ENCODE measurements around the gene MYO5B.
"Not testable (repeated sequence)": the region's sequence is repeated elsewhere in the genome, so short reads cannot be mapped to it uniquely, and the experiment has no call there.

Gene MYO5B

DNA sequence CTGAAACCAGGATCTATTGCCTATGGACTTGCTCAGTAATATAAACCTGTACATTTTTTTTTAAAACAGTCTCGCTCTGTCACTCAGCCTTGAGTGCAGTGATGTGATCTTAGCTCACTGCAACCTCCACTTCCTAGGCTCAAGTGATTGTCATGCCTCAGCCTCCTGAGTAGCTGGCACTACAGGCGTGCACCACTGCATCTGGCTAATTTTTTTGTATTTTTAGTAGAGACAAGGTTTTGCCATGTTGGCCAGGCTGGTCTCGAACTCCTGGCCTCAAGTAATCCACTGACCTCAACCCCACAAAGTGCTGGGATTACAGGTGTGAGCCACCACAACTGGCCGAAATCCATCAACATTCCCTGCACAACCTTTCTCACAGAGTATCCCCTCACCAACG, 100.2 kb downstream of the MYO5B start:
- DNase-seq: not testable (repeated sequence)

DNA sequence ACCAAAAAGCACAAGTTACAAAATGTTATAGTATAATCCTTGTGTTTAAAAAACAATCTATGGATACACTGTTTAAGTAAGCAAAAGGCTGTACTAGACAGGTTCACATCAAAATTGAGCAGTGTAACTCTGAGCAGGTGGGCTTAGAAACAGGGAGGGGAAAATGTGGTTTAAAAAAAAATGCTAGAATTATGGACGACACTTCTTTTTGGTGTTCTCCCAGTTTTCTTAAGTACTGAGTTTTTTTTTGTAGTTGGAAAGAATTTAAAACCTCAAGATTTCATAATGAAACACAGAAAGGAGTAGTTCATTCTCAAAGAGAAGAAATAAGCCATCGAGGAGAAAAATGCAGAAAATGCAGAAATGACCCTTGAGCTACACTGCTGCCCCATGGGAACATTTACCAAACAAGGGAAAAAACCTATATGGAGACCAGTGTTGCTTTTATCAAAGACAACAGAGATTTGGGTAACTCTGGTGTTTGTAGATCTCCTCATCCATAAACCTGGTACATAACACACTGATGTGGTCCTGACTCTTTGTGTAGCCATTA, 100.7 kb downstream of the MYO5B start:
- DNase-seq: no peak

DNA sequence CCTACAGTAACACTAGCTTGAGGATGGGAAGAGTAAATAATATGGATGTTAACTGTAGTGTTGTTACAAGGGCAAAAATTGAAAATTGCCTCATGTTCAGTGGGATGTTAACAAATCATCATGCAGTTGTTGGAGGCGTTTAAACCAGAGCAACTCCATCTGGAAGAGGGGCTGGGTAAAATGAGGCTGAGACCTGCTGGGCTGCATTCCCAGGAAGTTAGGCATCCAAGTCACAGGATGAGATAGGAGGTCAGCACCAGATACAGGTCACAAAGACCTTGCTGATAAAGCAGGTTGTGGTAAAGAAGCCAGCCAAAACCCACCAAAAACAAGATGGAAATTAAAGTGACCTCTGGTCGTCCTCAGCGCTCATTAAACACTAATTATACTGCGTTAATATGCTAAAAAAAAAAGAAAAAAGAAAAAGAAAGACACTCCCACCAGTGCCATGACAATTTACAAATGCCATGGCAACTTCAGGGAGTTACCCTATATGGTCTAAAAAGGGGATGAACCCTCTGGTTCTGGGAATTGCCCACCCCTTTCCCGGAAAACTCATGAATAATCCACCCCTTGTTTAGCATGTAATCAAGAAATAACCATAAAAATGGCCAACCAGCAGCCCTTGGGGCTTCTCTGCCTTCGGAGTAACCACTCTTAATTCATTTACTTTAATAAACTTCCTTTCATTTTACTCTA, 101.4 kb downstream of the MYO5B start:
- DNase-seq: no peak

DNA sequence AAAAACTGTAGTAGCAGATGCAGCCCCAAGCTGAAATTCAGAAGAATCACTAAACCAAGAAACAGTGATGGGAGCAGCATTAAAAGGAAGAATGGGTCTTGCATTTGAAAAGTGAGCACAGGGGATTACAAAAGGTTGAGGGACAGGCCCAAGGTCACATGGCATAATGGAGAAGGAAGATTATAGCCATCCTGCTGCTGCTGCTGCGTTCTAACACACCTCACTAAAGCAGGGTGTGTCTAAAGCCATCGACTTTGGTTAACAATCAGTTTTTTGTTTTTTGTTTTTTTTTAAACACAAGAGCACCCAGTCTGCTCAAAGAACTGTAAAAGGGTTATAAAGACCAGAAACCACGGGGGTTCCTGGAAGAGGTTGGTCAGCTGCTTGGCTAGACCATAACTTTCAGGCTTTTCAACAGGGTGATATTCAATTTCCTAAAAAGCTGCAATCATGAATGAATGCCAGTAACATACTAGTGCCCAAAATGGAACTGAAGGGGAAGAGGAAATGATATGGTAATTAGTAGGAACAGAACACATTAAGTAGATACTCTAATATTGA, 102.6 kb downstream of the MYO5B start:
- DNase-seq: no peak

DNA sequence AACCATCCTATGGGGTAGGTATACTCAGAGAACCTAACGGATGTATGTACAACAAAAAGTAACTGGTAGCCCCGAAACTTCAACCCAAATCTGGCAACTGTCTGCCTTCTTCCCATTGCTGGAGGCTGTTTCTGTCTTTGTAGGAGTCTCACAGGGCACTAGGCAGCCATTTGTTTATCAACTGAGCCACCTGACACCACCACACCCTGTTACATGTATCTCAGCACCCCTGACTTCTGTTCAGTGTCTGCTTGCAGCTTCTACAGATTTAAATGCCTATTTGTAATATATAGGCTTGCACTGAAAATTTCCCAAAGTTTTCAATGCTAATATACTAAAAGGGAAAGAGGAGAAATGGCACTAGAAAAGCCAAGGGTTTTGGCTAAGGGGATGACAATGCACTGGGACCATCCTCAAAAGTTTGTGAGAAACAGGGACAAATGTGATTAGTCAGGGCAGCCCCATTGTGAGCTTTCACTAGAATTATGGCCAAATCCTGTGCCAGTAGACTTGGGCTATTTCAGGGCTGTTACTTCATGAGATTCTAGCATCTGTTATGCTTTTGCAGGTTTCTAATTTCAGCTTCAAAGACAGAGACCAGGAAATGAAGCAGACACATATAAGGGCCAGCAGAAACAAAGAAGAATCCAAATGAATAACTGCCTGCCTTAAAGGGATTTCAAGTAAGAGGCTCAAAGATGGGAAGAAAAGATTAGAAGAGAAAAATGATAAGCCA, 103.3 kb downstream of the MYO5B start:
- DNase-seq: no peak

DNA sequence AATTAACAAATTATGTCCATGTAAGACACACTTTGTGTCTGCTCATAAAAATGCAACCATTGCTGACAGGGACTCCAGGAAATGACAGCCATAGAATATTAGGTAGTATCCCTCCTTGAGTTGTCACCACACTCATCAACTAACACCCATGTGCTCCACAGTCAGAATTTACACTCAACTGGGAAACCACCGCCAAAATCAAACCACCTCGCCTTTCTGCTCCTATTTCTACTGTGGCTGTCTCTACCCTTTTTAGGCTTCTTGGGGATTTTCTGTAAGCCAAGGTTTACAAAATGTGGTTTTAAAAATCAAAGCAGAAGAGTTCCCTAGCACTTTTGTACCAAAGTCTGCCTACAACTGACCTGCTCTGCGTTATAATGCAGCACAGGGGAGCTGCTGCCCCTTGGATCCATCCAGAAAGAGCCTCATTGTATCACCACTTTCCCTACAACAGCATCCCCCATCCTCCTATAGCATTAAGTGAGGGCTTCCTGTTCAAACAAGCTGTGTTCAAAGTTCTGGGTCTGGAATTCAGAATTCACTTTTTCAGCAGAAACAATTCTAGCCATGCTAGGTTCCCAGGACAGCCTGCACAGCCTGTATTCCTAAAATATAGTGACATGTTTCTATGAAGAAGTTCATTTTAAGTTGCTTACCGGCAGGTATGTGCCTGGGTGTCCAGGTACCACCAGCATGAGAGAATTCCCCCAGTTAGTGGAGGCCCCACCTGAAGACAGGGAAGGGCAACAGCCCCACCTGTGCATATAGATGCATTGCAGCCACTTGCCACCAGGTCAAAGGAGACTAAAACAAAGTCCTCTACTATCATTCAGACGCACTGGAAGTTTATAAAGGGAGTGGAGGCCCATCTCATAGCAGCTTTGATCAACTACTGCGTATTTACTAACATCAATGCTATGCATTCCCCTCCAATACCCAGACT, 104.3 kb downstream of the MYO5B start:
- DNase-seq: no peak

DNA sequence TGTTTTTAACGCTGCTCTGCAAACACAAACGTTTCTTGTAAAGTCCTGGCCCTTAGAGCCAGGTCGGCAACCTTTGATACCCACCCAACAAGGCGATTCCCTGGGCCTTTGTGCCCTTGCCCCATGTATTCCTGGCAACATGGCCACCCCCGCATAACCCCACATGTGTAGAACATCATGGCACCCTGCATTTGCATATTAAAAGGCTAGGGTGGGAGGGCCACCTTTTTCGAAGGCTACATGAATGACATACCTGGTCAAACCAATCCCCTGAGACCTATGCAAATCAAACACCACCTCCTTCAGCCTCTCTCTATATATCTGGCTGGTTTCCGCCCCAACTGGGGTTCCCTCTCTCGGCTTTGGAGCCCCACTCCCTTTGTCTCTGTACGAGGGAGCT, 105.2 kb downstream of the MYO5B start:
- DNase-seq: no peak

DNA sequence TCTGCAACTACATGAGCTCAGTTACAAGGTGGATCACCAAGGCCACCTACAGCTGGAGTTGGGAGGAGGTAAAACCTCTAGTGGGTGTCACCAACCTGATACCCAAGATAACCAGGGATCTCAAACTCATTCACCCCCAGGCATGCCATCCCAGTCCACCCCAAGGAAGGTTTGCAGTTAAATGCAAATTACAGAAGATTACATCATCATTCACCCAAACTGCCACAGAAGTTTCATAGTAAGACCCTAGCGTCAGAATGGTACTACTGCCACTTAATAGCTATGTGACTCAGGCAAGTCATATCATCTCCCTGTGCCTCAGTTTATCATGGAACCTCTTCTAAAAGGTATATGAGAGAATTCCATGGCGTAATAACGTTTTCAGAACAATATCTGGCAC, 111.2 kb downstream of the MYO5B start:
- no peak for DNase-seq

DNA sequence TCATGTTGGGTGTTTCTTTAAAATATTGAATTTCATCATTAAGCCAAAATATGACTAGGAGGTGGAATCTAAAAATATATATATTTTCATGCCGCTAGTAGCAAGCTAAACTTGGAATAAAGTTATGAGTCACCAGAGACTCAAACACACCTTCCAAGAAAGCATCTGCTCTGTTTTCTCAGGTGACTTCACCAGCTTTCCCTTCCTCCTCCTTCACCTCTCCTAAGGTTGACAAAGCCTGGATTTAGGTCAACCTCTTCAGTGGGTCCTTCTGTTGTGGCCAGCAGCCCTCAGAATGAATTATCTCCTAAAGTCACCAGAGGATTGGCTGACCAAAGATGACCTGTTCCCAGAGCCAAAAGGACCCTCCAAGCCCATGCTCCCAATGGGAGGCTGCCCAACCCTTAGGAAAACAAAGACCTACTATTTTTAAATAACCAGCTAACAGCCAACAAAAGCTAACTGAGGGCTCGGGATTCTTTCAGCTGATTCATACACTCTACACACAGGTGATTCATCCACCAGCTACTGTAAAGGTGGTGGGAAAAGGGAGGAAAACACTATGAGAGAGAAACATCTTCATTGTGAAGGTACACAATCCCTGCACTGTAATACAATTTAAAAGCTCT, 113.9 kb downstream of the MYO5B start:
- no peak for DNase-seq

DNA sequence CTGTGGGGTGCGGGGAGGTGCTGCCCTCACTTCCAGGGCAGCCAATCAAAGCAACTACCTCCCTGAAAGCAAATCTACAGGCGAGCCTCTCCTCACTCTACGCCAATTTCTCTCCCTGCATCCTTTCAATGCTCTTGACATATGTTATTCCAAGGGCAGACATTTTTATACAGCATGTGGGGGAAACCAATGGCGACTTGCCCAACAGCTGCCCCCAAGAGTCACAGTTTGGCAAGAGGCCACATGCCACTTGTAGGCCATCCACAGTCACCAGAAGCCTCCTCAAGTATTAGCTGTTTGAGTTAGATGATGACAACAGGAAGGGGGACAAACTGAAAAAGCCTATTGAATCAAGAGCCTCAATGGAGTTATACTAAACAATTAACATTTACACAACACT, 114.6 kb downstream of the MYO5B start:
- no peak for DNase-seq

DNA sequence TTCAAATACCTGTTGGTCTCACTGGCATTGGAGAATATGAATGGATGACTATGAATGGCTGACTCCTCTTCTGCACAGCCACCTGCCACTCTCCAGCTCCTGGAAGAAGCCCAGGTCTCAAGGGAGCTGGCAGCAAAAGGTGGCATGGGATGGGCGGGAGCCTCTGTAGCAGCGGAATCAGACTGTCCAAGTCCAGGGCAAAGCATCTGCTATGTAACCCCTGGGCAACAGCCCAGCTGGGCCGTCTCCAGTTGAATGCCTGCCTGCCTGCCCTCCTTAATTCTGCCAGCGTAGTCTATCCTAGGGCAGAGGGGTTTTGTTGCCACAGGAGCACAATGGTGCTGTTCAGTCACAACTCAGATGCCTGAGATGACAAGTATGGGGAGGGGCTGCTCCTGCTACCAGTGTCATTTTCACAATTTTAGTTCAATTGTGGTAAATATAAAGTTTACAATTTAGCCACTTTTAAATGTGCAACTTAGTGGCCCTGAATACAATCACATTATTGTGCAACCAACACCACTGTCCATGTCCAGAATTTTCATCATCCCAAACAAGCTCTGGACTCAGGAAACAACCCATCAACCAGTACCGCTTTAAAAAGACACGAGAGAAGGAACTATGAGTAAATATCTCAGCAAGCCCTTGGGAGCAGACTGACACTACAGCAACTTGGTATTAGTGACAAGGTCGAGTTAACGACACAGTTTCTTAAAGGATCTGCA, 115.2 kb downstream of the MYO5B start:
- DNase-seq: no peak

DNA sequence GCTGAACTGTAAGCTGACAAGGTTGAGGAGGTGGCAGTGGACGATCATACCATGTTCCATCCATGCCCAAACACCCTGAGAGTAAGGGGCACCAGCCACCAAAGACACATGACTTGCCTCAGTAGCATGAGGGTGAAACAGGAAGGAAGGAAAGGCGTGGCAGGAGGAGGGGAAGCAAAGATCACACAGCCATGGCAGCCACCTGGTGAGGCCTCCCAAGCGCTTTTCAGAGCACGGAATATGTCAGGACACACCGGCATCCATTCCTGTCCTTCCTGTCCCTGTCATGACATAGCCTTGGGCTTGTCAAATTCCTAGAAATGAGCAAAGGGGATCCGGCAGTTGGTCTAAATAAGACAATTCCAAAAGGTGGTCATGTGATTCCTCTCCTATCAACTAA, 118.7 kb downstream of the MYO5B start:
- DNase-seq: no peak

DNA sequence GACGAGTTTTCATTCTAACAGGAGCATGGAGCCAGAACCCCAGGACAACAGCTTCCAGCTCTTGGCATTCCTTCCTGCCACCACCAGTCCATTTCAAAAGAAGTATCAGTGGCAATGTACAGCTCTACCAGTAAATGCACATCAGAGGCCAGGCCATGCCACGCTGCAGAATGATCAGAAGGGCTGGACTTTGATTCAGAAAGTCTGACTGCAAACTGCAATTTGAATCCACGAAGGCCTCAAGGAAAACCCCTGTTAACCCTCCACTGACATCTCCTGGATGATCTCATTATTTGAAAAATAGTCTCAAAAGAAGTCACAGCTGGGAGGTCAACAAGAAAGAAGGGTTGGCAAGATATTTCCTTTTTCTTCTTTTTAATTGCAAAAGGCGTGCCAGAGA, 119.2 kb downstream of the MYO5B start:
- no peak for DNase-seq

DNA sequence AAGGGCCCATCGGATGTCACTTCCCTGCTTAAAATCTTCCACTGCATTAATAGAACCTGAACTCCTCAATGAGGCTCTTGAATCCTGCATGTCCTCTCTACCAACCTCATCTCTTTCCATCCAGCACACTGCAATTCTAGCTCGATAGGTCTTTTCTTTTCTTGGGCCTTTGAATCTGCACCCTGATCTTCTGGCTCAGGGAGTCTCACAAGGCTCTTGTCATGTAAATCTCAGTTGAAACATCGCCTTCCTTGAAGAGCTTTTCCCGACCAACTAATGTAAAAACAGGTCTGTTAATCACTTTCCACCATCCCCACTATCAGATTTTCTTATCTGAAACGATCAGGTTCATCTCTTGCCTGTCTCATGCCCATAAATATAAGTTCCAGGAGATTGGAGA, 120.5 kb downstream of the MYO5B start:
- DNase-seq: no peak

DNA sequence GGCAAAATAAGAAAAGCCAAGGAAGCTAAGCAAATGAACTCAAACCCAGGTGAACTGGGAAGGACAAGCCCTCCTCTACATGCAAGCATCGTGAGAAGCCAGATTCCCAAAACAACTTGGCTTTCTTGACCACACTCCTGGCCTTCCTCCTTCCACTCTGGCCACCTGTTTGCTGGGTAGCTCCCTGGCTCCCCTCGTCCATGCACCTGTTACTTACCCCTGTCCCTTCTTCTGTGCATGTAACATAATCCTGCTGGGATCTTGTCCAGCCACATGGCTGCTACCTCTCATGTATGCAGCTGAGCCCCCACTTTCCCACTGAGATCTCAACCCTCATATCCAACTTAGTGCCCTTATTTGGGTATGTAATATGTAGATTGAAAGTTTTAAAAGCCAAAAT, 121.6 kb downstream of the MYO5B start:
- no peak for DNase-seq

DNA sequence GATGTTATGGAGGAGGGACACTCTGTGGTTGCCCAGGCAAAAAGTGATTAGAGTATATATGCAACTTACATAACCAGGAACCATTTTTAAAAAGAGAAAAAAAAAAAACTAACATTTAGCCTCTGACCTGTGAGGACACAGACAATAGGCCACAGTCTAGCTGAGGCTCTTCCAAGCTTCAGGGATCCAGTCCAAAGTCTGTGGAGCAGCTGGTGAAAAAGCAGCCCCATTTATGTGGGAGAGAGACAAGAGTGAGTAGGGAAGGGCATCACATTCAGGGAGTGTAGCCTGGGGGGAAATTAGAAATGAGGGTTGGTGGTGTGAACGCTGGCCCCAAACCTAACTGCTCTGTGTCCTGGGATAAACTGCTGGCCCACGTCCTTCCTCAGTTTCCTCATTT, 122.8 kb downstream of the MYO5B start:
- DNase-seq: no peak

DNA sequence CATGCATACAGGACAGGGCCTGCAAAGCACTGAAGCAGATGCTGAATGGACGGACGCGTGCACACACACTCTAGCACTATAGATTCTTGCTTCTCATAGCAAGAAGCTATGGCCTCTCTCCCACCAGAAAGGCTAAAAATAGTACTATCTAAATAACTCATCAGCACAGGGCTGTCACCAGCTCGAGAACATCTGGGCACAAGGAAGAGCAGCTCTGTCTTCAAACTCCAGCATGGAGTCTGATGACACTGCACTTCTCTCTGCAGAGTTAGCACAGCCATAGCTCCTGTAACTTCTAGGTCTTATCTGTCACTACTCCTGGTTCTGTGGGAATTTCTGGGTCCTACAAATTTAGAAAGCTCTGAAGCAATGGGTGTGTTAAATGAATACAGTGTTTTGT, 123.5 kb downstream of the MYO5B start:
- no peak for DNase-seq

DNA sequence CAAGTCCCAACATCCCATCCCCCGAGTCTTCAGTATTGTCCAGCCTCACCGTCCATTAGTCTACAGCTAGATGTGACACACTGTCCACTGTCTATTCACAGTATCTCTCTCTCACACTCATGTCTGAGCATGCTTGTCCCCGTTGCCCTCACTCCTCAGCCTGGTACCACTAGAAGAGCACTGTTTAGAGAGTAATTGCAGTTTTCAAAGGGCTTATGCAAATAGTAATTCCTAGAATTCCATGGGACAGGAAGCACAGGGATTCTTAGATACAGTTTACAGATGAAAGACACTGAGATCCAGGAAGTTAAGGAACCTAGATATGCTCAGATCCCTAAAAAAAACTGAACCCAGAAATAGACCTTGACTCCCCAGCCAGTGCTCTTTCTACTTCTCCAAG, 125.5 kb downstream of the MYO5B start:
- DNase-seq: no peak

DNA sequence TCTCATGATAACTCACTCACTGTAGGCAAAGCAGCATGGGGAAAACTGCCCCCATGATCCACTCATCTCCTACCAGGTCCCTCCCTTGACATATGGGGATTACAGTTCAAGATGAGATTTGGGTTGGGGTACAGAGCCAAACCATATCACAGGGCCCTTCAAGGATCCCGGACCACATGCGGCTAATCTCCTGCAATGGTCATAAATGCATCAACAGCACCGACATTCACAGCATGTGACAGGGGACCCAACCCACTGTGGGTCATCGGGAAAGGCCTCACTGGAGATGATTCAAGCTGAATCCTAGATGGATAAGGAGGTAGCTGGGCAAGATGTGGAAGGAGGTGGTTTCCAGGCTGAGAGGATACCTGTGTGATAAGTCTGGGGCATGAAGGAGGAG, 129.4 kb downstream of the MYO5B start:
- no peak for DNase-seq

DNA sequence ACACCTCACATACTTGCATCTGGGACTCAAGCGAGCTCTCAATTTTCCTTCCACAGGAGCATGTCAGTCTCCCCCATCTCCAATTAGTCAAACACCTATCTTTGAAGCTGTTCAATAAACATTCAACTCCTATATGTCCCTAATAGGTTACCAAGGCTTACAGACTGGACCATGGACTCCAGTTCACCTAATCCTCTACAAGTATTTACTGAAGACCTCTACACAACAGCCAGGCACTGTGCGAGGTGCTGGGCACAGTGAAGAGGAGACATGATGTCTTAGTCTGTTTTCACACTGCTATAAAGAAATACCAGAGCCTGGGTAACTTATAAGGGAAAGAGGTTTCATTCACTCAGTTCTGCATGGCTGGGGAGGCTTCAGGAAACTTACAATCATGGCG, 129.9 kb downstream of the MYO5B start:
- DNase-seq: no peak

DNA sequence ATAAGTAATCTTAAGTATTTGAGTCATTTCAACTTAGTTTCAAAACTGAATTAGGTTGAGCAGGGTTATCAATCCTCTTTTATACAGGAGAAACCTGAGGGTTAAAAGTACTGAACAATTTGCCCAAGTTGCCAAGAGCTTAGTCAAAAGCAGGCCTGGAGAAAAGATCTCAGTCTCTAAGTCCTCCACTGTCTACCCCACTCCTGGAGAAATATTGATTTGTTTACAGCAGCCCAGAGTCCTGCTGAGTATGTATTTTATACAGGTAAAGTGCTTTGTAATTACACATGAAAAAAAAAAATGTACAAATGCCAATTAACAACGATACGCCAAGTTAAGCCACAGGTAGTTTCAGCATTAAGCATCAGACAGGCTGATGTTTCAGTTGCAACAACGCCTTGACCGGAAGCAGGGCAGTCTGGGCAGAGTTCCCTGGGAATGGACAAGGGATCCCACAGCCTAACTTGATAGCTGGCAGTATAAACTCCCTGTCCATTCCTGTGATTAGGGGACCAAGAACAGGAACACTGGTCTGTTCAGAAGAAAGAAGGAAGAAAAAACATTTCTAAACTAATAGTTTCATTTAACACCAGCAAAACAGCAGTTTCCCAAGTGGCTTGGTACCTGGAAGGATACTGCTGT, 132.9 kb downstream of the MYO5B start:
- DNase-seq: no peak

Measured in stimulated activated naive CD4-positive, alpha-beta T cell (primary cell).